ENCODE data around the gene SLC17A6.

GRCh38 chr11:22426915-22427314, 88.7 kb downstream of the SLC17A6 start:
- TF ChIP-seq EZH2 (IDR thresholded peaks at IDR 0.05; ENCODE audit: insufficient read depth, poor library complexity, severe bottlenecking) (no peak), EZH2phosphoT487 (IDR thresholded peaks at IDR 0.05; ENCODE audit: insufficient read depth, low read depth) (no peak)

Data from GM23248 (cell line).